Calu3 (cell line): Measurements from ENCODE around the gene ACBD5. TPM values are rescaled to one million over a fixed set of nuclear protein-coding genes. Genes with fewer than 3 reads are reported as not detected.
A peak's percentile ranks its signal among the peaks of the same experiment; 100 is the strongest.

Source experiments
- BruUV-seq: library from RNA; stranded (reverse); fragments of 400-500 nt; replicated peaks from 2 replicates; lab custom pipeline; 2021; lab: Mats Ljungman, UMichigan
- CTCF ChIA-PET: fragments of 300-600 bp; sonication (Branson Sonifier 250); formaldehyde crosslinking; loops from one replicate; lab custom pipeline; 2022; ENCODE audit warnings: antibody characterized with exemption; lab: Charles Lee
- DNase-seq: peaks from one replicate; pipeline ENCODE4 v3.0.0; 2022
- H3K27ac Mint-ChIP-seq: one replicate; pipeline ENCODE4 v1.8.0; 2022; ENCODE audit warnings: mixed read lengths; ENCODE audit not compliant: unreplicated experiment
- H3K27me3 Mint-ChIP-seq: one replicate; pipeline ENCODE4 v1.8.0; 2022; ENCODE audit warnings: mixed read lengths; ENCODE audit not compliant: unreplicated experiment
- H3K36me3 Mint-ChIP-seq: one replicate; pipeline ENCODE4 v1.8.0; 2022; ENCODE audit warnings: mild to moderate bottlenecking, moderate library complexity, mixed read lengths; ENCODE audit not compliant: insufficient read depth, unreplicated experiment
- H3K4me1 Mint-ChIP-seq: one replicate; pipeline ENCODE4 v1.8.0; 2022; ENCODE audit warnings: mild to moderate bottlenecking, low read depth, mixed read lengths; ENCODE audit not compliant: unreplicated experiment
- H3K4me3 Mint-ChIP-seq: one replicate; pipeline ENCODE4 v1.8.0; 2022; ENCODE audit warnings: mild to moderate bottlenecking, low read depth, moderate library complexity, mixed read lengths; ENCODE audit not compliant: unreplicated experiment
- H3K9me3 Mint-ChIP-seq: one replicate; pipeline ENCODE4 v1.8.0; 2022; ENCODE audit warnings: low read depth, mixed read lengths; ENCODE audit not compliant: unreplicated experiment
- CTCF ChIP-seq: fragments of 200-600 bp; IDR thresholded peaks from one replicate; pipeline ENCODE4 v1.8.0; 2022; ENCODE audit warnings: antibody characterized with exemption; ENCODE audit not compliant: unreplicated experiment
- intact Hi-C: fragments of 100-400 bp; cut with micrococcal nuclease; formaldehyde crosslinking; loops from one replicate; pipeline ENCODE4 v1.10.0; 2022; ENCODE audit not compliant: unreplicated experiment
- total RNA-seq: library from RNA; stranded (reverse); gene quantifications from 2 replicates; pipeline ENCODE4 v1.2.3, GENCODE V29; 2022

Gene ACBD5
- total RNA-seq, 1 experiment from 2014 or later: 34.1 TPM

GRCh38 chr10:27247006-27247405 is 6.4 kb upstream of the ACBD5 start:
- intact Hi-C loops: no loop called here
- CTCF ChIA-PET: no interaction called here
- Mint-ChIP-seq H3K4me3 (no peak overlapping the region), H3K27me3 (no peaks in the 10 kb centered on the region), H3K4me1 (peaks cover 26% of the 10 kb centered on the region), H3K27ac (no peak overlapping the region), H3K36me3 (peaks cover 18% of the 10 kb centered on the region), H3K9me3 (no peaks in the 10 kb centered on the region)
- no TSS peak for BruUV-seq
- DNase-seq: no peak
- no peak for TF ChIP-seq CTCF

- no peaks in the 10 kb centered on the region for H3K27me3 Mint-ChIP-seq
- no peaks in the 10 kb centered on the region for H3K9me3 Mint-ChIP-seq
- no peak for DNase-seq
- peaks cover 32% of the 10 kb centered on the region for H3K4me1 Mint-ChIP-seq
- TF ChIP-seq CTCF: no peak
- CTCF ChIA-PET: interaction anchor here (0.6 kb wide), 1 partner anchor 141 kb away, joined by 4 read pairs; no protein-coding TSS in a partner anchor
- intact Hi-C loops: no loop called here
- peaks cover 25% of the 10 kb centered on the region for H3K36me3 Mint-ChIP-seq
- H3K27ac Mint-ChIP-seq: no peak overlapping the region
- H3K4me3 Mint-ChIP-seq: no peak overlapping the region
- no TSS peak for BruUV-seq
These were observed 5.2 kb upstream of the ACBD5 start for GRCh38 chr10:27245836-27246235.

- H3K9me3 Mint-ChIP-seq: no peaks in the 10 kb centered on the region
- no peak for TF ChIP-seq CTCF
- peaks cover 34% of the 10 kb centered on the region for H3K36me3 Mint-ChIP-seq
- no peaks in the 10 kb centered on the region for H3K27me3 Mint-ChIP-seq
- H3K4me1 Mint-ChIP-seq: peaks cover 33% of the 10 kb centered on the region
- no TSS peak for BruUV-seq
- no peak overlapping the region for H3K4me3 Mint-ChIP-seq
- DNase-seq: no peak
- intact Hi-C loops: no loop called here
- CTCF ChIA-PET: no interaction called here
- no peak overlapping the region for H3K27ac Mint-ChIP-seq
These were observed 4.4 kb upstream of the ACBD5 start for GRCh38 chr10:27244976-27245375.

- CTCF ChIA-PET: interaction anchor here (0.6 to 1.7 kb wide), 3 partner anchors 10 to 1438 kb away, joined by 4 to 7 read pairs (median 5); partner anchors contain the start of gene YME1L1
- no peak for TF ChIP-seq CTCF
- H3K4me3 Mint-ChIP-seq: peak overlapping the region; percentile 86
- H3K27me3 Mint-ChIP-seq: no peaks in the 10 kb centered on the region
- peaks cover 50% of the 10 kb centered on the region for H3K36me3 Mint-ChIP-seq
- peak; percentile 50 for DNase-seq
- no peaks in the 10 kb centered on the region for H3K9me3 Mint-ChIP-seq
- peaks cover 33% of the 10 kb centered on the region for H3K4me1 Mint-ChIP-seq
- intact Hi-C loops: no loop called here
- BruUV-seq: no TSS peak
- H3K27ac Mint-ChIP-seq: peak overlapping the region; percentile 91
These were observed 2.5 kb upstream of the ACBD5 start for GRCh38 chr10:27242951-27243551.
